Neural cell (in vitro differentiated cells): ENCODE results near the gene SLC66A2. TPM values are rescaled to one million over a fixed set of nuclear protein-coding genes. Genes with fewer than 3 reads are reported as not detected.

Experiments used
- H2AFZ ChIP-seq: fragments of 200-600, 300-800 bp; sonication (generic), shearing (Covaris generic); 2 replicates; pipeline ENCODE4 v1.6.0; 2014; ENCODE audit warnings: low read depth, mild to moderate bottlenecking, antibody characterized with exemption, low read length, moderate library complexity
- H3F3A ChIP-seq: fragments of 200-600 bp; shearing (Covaris generic); 2 replicates; pipeline ENCODE4 v1.6.1; 2016; ENCODE audit warnings: mild to moderate bottlenecking, moderate library complexity, mixed read lengths, antibody characterized with exemption, low read length; ENCODE audit not compliant: insufficient read depth, poor library complexity, severe bottlenecking
- H3K27ac ChIP-seq: fragments of 200-600, 300-800 bp; sonication (generic), shearing (Covaris generic); 2 replicates; pipeline ENCODE4 v1.5.1; 2014; ENCODE audit warnings: mild to moderate bottlenecking, low read length, moderate library complexity
- H3K27me3 ChIP-seq: fragments of 300-800, 200-600 bp; sonication (generic), shearing (Covaris generic); 2 replicates; pipeline ENCODE4 v1.6.0; 2014; ENCODE audit warnings: mild to moderate bottlenecking, low read depth, low read length, moderate library complexity; ENCODE audit not compliant: insufficient read depth
- H3K36me3 ChIP-seq: fragments of 300-800, 200-600 bp; sonication (generic), shearing (Covaris generic); 2 replicates; pipeline ENCODE4 v1.5.1; 2014; ENCODE audit warnings: mild to moderate bottlenecking, antibody characterized with exemption, low read length, moderate library complexity; ENCODE audit not compliant: insufficient read depth
- H3K4me2 ChIP-seq: fragments of 300-800, 200-600 bp; sonication (generic), shearing (Covaris generic); 2 replicates; pipeline ENCODE4 v1.6.0; 2014; ENCODE audit warnings: mild to moderate bottlenecking, low read length
- H3K4me3 ChIP-seq: fragments of 300-800, 200-600 bp; sonication (generic), shearing (Covaris generic); 2 replicates; pipeline ENCODE4 v1.5.1; 2014; ENCODE audit warnings: mild to moderate bottlenecking, low read length, moderate library complexity
- H3K79me2 ChIP-seq: fragments of 200-600 bp; shearing (Covaris generic); replicated peaks from 2 replicates; pipeline ENCODE4 v1.6.0; 2014; ENCODE audit warnings: mild to moderate bottlenecking, low read length, moderate library complexity; ENCODE audit not compliant: insufficient read depth
- H3K9ac ChIP-seq: fragments of 300-800, 200-600 bp; sonication (generic), shearing (Covaris generic); 2 replicates; pipeline ENCODE4 v1.6.1; 2016; ENCODE audit warnings: mild to moderate bottlenecking, low read length, mixed read lengths
- H3K9me2 ChIP-seq: fragments of 200-600 bp; shearing (Covaris generic); 2 replicates; pipeline ENCODE4 v1.6.1; 2016; ENCODE audit warnings: mild to moderate bottlenecking, low read length, mixed read lengths; ENCODE audit not compliant: insufficient read depth
- H3K9me3 ChIP-seq: fragments of 200-600, 300-800 bp; sonication (generic), shearing (Covaris generic); 2 replicates; pipeline ENCODE4 v1.6.1; 2016; ENCODE audit warnings: mild to moderate bottlenecking, mixed run types, low read length, moderate library complexity, mixed read lengths
- H4K20me1 ChIP-seq: fragments of 200-600 bp; shearing (Covaris generic); 2 replicates; pipeline ENCODE4 v1.6.1; 2016; ENCODE audit warnings: mild to moderate bottlenecking, mixed run types; ENCODE audit not compliant: insufficient read depth
- EP300 ChIP-seq: fragments of 450-650 bp; conservative IDR thresholded peaks from 2 replicates; pipeline ENCODE4 v1.6.1; 2014; ENCODE audit warnings: antibody characterized with exemption, mild to moderate bottlenecking, moderate library complexity; ENCODE audit not compliant: poor library complexity, severe bottlenecking
- EZH2 ChIP-seq: fragments of 200-600, 300-800 bp; shearing (Covaris generic), sonication (generic); IDR thresholded peaks from 2 replicates; pipeline ENCODE4 v1.6.1; 2014; ENCODE audit warnings: antibody characterized with exemption, low read length, borderline replicate concordance, mild to moderate bottlenecking; ENCODE audit not compliant: insufficient read depth, poor library complexity, severe bottlenecking
- MXI1 ChIP-seq: fragments of 450-650 bp; conservative IDR thresholded peaks from 2 replicates; pipeline ENCODE4 v1.6.1; 2014; ENCODE audit warnings: antibody characterized with exemption, mild to moderate bottlenecking; ENCODE audit not compliant: poor library complexity, severe bottlenecking
- POLR2AphosphoS5 ChIP-seq: IDR thresholded peaks from 2 replicates; pipeline ENCODE4 v1.6.1; 2012
- RAD21 ChIP-seq: fragments of 450-650 bp; conservative IDR thresholded peaks from 2 replicates; pipeline ENCODE4 v1.6.1; 2014; ENCODE audit warnings: antibody characterized with exemption, mild to moderate bottlenecking, moderate library complexity
- REST ChIP-seq: IDR thresholded peaks from 2 replicates; pipeline ENCODE4 v1.6.1; 2012; ENCODE audit warnings: borderline replicate concordance
- SMC3 ChIP-seq: fragments of 450-650 bp; conservative IDR thresholded peaks from 2 replicates; pipeline ENCODE4 v1.6.1; 2014; ENCODE audit warnings: antibody characterized with exemption, mild to moderate bottlenecking, moderate library complexity; ENCODE audit not compliant: poor library complexity
- TAF1 ChIP-seq: IDR thresholded peaks from 2 replicates; pipeline ENCODE4 v1.6.1; 2012; ENCODE audit warnings: low read depth
- polyA plus RNA-seq: library from polyadenylated mRNA; depleted of rRNA; stranded (reverse); fragments of >200 nt; gene quantifications from 2 replicates; pipeline ENCODE4 v1.2.3, GENCODE V29; 2014
- TF ChIP-seq, protein P1 (sequence below): fragments of 450-650 bp; IDR thresholded peaks from 2 replicates; pipeline ENCODE4 v1.5.1; 2014; ENCODE audit warnings: antibody characterized with exemption, mild to moderate bottlenecking, moderate library complexity; ENCODE audit not compliant: poor library complexity, severe bottlenecking

Gene SLC66A2
- polyA plus RNA-seq, 1 donor from 2014 or later, result 66.7 TPM

DNA sequence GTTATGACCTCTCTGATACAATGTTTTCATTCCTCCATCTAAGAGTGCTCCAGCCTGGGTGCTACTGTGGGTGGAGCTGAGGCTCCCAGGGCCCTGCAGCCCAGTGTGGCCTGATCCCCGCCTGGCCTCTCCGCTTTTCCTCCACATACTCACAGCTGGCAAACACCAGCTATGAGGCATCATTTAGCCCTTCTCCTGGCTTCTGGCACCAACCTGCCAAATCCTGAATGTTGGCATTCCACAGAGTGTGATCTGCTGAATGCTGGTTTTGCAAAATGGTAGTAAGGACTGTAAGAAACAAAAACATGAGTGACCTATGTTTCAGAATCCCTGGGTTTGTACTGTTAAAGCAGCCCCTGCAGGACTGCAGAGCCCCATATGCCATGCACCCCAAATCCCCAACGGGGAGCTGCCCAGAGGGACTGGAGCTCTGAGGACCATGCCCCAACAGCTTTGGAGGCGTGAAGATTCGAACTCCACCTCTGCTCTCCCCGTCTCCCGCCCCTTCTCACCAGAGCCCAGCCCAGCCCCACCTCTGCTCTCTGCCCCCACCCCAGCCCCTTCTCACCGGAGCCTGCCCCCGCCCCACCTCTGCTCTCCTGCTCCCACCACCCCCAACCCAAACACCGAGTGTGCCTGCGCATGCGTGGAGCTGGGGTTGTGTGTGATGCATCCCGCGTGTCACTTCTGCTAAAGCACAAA is 4.2 kb downstream of the SLC66A2 start:
- no peaks in the 10 kb centered on the region for H3K9me2 ChIP-seq
- peaks cover 40% of the 10 kb centered on the region for H3K79me2 ChIP-seq
- no peak overlapping the region for H3K4me3 ChIP-seq
- H3F3A ChIP-seq, result no peaks in the 10 kb centered on the region
- no peak for TF ChIP-seq EZH2
- no peak for TF ChIP-seq RAD21
- TF ChIP-seq MXI1, result no peak
- no peaks in the 10 kb centered on the region for H3K27me3 ChIP-seq
- H3K27ac ChIP-seq, result no peak overlapping the region
- no peak overlapping the region for H3K4me2 ChIP-seq
- H4K20me1 ChIP-seq, result peaks cover 4% of the 10 kb centered on the region
- H3K9me3 ChIP-seq, result no peaks in the 10 kb centered on the region
- H2AFZ ChIP-seq, result no peak overlapping the region
- no peak overlapping the region for H3K9ac ChIP-seq
- H3K36me3 ChIP-seq, result no peaks in the 10 kb centered on the region

DNA sequence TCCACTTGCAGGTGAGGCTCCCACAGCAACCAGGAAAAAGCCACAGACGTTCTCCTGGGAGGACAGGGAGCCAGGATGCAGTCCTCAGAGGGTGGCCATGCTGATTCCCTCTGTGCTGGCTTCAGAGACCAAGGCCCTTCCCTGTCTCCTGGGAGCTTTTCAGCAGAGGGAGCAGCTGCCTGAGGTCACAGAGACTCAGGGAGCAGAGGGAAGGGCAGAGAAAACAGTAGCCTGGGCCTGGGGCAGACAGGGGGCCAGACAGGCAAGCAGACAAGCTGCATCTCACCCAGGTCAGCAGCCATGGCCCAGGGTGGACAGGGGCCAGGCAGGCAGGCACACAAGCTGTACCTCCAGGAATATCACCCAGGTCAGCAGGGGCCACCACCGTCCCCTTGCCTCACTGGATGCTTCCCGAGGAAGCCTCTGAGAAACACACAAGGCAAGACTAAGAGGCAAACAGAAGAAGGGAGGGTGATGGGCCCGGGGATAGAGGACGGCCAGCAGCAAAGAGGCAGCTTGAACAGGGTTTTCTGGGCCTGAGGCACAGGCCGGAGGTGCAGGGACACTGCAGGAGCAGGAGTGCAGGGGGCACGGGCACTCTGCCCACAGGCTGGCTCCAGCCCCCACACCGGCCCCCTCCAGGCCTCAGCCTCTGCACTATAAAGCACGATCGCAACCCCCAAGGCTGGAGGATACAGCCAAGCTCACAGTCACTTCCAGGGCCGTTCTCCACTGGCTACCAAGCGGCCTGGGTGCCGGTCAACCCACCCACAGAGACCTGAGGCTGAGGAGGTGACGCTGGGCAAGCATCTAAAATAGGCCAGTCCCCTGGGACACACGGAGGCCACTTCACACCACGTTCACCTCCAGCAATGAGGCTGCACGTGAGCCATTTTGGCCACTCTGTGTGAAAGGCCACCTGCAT is 6.1 kb downstream of the SLC66A2 start:
- Histone ChIP-seq H3K36me3 (peaks cover 6% of the 10 kb centered on the region), H3K27ac (no peak overlapping the region), H3K79me2 (peaks cover 36% of the 10 kb centered on the region)

More for the DNA sequence above, 6.1 kb downstream of the SLC66A2 start:
- no peak overlapping the region for H3K4me3 ChIP-seq
- no peak overlapping the region for H2AFZ ChIP-seq
- no peaks in the 10 kb centered on the region for H3F3A ChIP-seq
- H3K9me3 ChIP-seq, result no peaks in the 10 kb centered on the region
- TF ChIP-seq TAF1 (no peak), EZH2 (no peak), POLR2AphosphoS5 (no peak), RAD21 (no peak), REST (no peak), MXI1 (no peak), EP300 (no peak), SMC3 (no peak)
- TF ChIP-seq, protein P1, sequence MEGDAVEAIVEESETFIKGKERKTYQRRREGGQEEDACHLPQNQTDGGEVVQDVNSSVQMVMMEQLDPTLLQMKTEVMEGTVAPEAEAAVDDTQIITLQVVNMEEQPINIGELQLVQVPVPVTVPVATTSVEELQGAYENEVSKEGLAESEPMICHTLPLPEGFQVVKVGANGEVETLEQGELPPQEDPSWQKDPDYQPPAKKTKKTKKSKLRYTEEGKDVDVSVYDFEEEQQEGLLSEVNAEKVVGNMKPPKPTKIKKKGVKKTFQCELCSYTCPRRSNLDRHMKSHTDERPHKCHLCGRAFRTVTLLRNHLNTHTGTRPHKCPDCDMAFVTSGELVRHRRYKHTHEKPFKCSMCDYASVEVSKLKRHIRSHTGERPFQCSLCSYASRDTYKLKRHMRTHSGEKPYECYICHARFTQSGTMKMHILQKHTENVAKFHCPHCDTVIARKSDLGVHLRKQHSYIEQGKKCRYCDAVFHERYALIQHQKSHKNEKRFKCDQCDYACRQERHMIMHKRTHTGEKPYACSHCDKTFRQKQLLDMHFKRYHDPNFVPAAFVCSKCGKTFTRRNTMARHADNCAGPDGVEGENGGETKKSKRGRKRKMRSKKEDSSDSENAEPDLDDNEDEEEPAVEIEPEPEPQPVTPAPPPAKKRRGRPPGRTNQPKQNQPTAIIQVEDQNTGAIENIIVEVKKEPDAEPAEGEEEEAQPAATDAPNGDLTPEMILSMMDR, result no peak
- no peak overlapping the region for H3K4me2 ChIP-seq
- no peaks in the 10 kb centered on the region for H3K27me3 ChIP-seq
- H4K20me1 ChIP-seq, result peaks cover under 1% of the 10 kb centered on the region
- no peaks in the 10 kb centered on the region for H3K9me2 ChIP-seq
- no peak overlapping the region for H3K9ac ChIP-seq
